Testis (tissue), 2 donors: Measurements from ENCODE around the gene DIDO1.

Experiments
- POLR2A ChIP-seq: fragments of 450-650 bp; IDR thresholded peaks from one replicate; pipeline ENCODE4 v1.6.1; 2017; ENCODE audit warnings: antibody characterized with exemption, mild to moderate bottlenecking, moderate library complexity
- TF ChIP-seq, protein P1 (sequence below), 3 experiments: fragments of 450-650 bp in 2 of 3; fragments of 200-600 bp in 1 of 3; sonication (generic) in 1 of 3; IDR thresholded peaks; one replicate each; pipeline ENCODE4 v1.5.1; 2016 to 2019; ENCODE audit warnings: antibody characterized with exemption in 3 of 3, mild to moderate bottlenecking in 2 of 3, moderate library complexity in 1 of 3

DNA sequence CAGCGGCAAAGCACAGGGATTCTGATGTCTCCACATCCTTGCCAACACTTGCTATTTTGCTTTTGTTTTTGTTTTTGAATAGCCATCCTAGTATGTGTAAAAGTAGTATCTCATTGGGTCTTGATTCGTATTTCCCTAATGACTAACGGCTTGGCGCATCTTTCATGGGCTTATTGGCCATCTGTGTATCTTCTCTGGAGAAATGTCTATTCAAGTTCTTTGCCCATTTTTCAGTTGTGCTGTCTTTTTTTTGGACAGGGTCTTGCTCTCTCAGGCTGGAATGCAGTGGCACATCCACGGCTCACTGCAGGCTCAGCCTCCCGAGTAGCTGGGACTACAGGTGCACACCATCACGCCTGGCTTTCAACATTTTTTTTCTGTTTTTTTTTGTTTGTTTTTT lies 82.1 kb downstream of the DIDO1 start:
- TF ChIP-seq, protein P1, sequence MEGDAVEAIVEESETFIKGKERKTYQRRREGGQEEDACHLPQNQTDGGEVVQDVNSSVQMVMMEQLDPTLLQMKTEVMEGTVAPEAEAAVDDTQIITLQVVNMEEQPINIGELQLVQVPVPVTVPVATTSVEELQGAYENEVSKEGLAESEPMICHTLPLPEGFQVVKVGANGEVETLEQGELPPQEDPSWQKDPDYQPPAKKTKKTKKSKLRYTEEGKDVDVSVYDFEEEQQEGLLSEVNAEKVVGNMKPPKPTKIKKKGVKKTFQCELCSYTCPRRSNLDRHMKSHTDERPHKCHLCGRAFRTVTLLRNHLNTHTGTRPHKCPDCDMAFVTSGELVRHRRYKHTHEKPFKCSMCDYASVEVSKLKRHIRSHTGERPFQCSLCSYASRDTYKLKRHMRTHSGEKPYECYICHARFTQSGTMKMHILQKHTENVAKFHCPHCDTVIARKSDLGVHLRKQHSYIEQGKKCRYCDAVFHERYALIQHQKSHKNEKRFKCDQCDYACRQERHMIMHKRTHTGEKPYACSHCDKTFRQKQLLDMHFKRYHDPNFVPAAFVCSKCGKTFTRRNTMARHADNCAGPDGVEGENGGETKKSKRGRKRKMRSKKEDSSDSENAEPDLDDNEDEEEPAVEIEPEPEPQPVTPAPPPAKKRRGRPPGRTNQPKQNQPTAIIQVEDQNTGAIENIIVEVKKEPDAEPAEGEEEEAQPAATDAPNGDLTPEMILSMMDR (IDR thresholded peaks at IDR 0.05), result no peak
- TF ChIP-seq POLR2A, result no peak
